ENCODE data around the gene LYRM1.

DNA sequence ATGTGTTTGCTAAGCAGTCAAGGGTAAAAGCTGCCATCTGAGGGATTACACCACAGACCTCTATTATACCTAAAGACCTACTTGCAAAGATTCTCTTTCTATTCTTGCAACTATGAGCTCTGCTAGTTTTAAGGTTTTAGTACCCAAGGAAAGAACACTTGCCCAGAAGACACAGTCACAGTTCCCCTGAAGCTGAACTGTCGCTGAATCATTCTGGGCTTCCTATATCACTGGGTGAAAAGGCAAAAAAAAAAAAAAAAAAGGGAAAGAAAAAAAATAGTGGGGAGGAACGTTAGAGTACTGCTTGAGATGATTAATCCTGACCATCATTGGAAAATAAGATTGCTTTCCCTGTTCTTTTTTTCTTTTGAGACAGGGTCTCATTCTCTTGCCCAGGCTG, 37.9 kb downstream of the LYRM1 start:
- TF ChIP-seq CTCF (IDR thresholded peaks at IDR 0.05; ENCODE audit: low read depth, low read length, poor library complexity, severe bottlenecking) (no peak), EZH2phosphoT487 (IDR thresholded peaks at IDR 0.05; ENCODE audit: borderline replicate concordance, low read length) (no peak)
